Heart right ventricle (tissue), 16 donors: ENCODE data around the gene FTO. TPM values are rescaled to one million over a fixed set of nuclear protein-coding genes. Genes with fewer than 3 reads are reported as not detected.

Source experiments
- ATAC-seq, 8 donors: fragments of 200-7000 bp; cut with Tn5 transposase; one replicate each; pipeline ENCODE4 v1.9.1; 2020; ENCODE audit warnings: mild to moderate bottlenecking in 8 of 8, moderate library complexity in 8 of 8, moderate number of reproducible peaks in 1 of 8
- DNase-seq, 2 donors: peaks; one replicate each; pipeline ENCODE4 v3.0.0-alpha.2; 2020
- H3K27ac ChIP-seq, 10 donors: fragments of 200-600 bp; sonication (generic) in 2 of 10; one replicate each; pipeline versions ENCODE4 v1.5.0 to v1.8.0; 2020 to 2022; ENCODE audit warnings: mild to moderate bottlenecking in 3 of 10
- H3K27me3 ChIP-seq, 7 donors: fragments of 200-600 bp; one replicate each; pipeline ENCODE4 v1.8.0; 2021 to 2022; ENCODE audit warnings: mild to moderate bottlenecking in 2 of 7
- H3K36me3 ChIP-seq, 9 donors: fragments of 200-600 bp; sonication (generic) in 1 of 9; one replicate each; pipeline versions ENCODE4 v1.5.0 to v1.8.0; 2020 to 2022; ENCODE audit warnings: mild to moderate bottlenecking in 2 of 9
- H3K4me1 ChIP-seq, 9 donors: fragments of 200-600 bp; sonication (generic) in 1 of 9; one replicate each; pipeline versions ENCODE4 v1.5.0 to v1.8.0; 2020 to 2022; ENCODE audit warnings: mild to moderate bottlenecking in 4 of 9
- H3K4me3 ChIP-seq, 10 donors: fragments of 200-600 bp; sonication (generic) in 2 of 10; one replicate each; pipeline versions ENCODE4 v1.5.0 to v1.8.0; 2020 to 2022; ENCODE audit warnings: mild to moderate bottlenecking in 7 of 10, moderate library complexity in 2 of 10
- H3K9me3 ChIP-seq, 11 donors: fragments of 200-600 bp in 10 of 11; sonication (generic) in 2 of 11; one replicate each; pipeline versions ENCODE4 v1.5.0 to v1.8.0; 2013 to 2022; ENCODE audit warnings: mild to moderate bottlenecking in 2 of 11, control low read depth in 1 of 11, moderate library complexity in 1 of 11
- CTCF ChIP-seq, 9 donors: fragments of 200-600 bp; sonication (generic) in 2 of 9; IDR thresholded peaks; one replicate each; pipeline versions ENCODE4 v1.5.0 to v1.8.0; 2021 to 2022; ENCODE audit warnings: antibody characterized with exemption in 9 of 9, mild to moderate bottlenecking in 5 of 9, moderate library complexity in 1 of 9
- WGBS, 2 donors: extraction: QIAGEN DNeasy Blood & Tissue Kit; methylation state at CpG; one replicate each; pipeline ENCODE4 v1.1.7; 2013; ENCODE audit warnings: inconsistent platforms in 1 of 2; 5-methylcytosine and 5-hydroxymethylcytosine counted together
- intact Hi-C, 10 donors: fragments of 100-400 bp; cut with DNase I; formaldehyde crosslinking; loops; one replicate each; pipeline versions ENCODE4 v1.11.1 to v1.14.2; 2022
- polyA plus RNA-seq, 2 donors: library from polyadenylated mRNA; stranded (reverse); fragments of 200-250 nt; gene quantifications; one replicate each; pipeline ENCODE4 v1.2.3, GENCODE V29; 2013
- total RNA-seq, 10 donors: library from RNA; stranded (reverse); fragmentation: NEBNext Ultra II Directional in 3 of 10; extraction: Animal tissue kit (Norgen Biotek cat#: 25700) in 3 of 10; gene quantifications; one replicate each; pipeline versions ENCODE4 v1.2.1 to v1.2.4, GENCODE V29; 2021 to 2023
- donor health status: Arrhythmogenic right ventricular cardiomyopathy.
- donor health status: ischemic (EF 13 %, LVEDD 7.1; RV severe dilation, severe dysfunction).
- donor health status: healthy with polysubstance abuse.
- donor health status: DM: no; HTN: yes; CAD: no.
- donor health status: DM: no; HTN: no; CAD: no.
- donor health status: ischemic (EF 25% LVEDD 6.9; RV normal size, moderate dysfunction).
- donor health status: ischemic (EF 25% LVEDD 5.7; RV mildly dilated, moderate dysfunction).
- donor health status: healthy.
- donor health status: DM: yes; HTN: yes; CAD: no.
- donor health status: Ischemic cardiomyopathy.
- donor health status: ischemic (EF 35%, LVEDD 5.7; RV mildly dilated, moderate dysfunction).
- donor health status: nonischemic (EF 11% LVEDD 7.7; RV severe dilation, severe dysfunction).
- donor health status: DM: yes; HTN: yes; CAD: no.
- donor health status: PGD.
- donor health status: ischemic (EF 29% LVEDD 5.4; RV normal size, mild dysfunction).
- donor health status: nonischemic (EF 23%, LVEDD 6.1; RV moderate dilation, normal function).

Gene FTO
- total and polyA plus RNA-seq, 12 donors = 8.5 to 103 (median 90.0) TPM

- Histone ChIP-seq H3K4me1 (peaks cover 0 to 48% (median 20%) of the 10 kb centered on the region in 9 donors), H3K36me3 (peaks cover 0 to 19% (median 0%) of the 10 kb centered on the region in 9 donors), H3K27me3 (no peaks in the 10 kb centered on the region), H3K9me3 (no peaks in the 10 kb centered on the region), H3K27ac (peak overlapping the region in 1 of 10 donors; percentile 5), H3K4me3 (no peak overlapping the region)
- TF ChIP-seq CTCF (IDR thresholded peaks at IDR 0.05) = no peak
- no peak for DNase-seq
- ATAC-seq = peak in 3 of 8 donors; percentile 56 to 76 (median 62)
- intact Hi-C loops = no loop called here
- 33 to 38% methylated on average over 3 of the region's 3 CpGs for whole genome bisulfite sequencing, 2 donors
These were observed 122.7 kb downstream of the FTO start for GRCh38 chr16:53826658-53827057.

- Histone ChIP-seq H3K9me3 (no peaks in the 10 kb centered on the region), H3K27ac (no peak overlapping the region), H3K27me3 (no peaks in the 10 kb centered on the region), H3K36me3 (peaks cover 0 to 19% (median 0%) of the 10 kb centered on the region in 9 donors), H3K4me3 (no peak overlapping the region), H3K4me1 (peaks cover 0 to 41% (median 20%) of the 10 kb centered on the region in 9 donors)
- intact Hi-C loops = no loop called here
- DNase-seq (no peak), ATAC-seq (peak in 1 of 8 donors; percentile 21)
- TF ChIP-seq CTCF (IDR thresholded peaks at IDR 0.05) = no peak
- WGBS, 2 donors = 73 to 75% methylated on average over 5 of the region's 5 CpGs
These were observed 123.8 kb downstream of the FTO start for GRCh38 chr16:53827741-53828140.

DNA sequence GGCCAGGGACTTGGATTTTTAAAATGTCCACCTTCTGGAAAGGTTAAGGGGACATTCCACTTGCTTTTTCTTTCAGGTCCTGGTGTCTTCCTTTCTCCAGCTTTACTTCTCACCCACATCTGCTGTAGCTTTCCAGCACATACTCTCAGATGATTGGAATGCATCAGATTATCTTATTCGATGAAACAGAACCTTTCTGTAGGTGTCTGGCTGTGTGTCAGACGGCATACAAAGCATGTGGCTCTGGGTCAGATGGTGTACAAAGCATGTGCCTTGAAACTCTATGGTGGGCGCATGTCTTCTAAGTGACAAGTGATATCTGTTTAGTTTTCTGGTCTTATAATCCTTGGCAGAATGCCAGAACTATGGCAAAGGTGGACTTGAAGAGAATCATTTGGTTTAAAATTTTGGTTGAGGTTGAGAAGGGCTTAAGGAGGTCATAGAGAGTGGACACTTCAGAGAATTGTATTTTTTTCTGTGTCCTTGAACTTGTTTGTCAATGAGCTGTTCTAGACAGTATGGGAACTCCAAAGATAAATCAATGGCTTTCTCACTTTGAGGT is 125.3 kb downstream of the FTO start:
- DNase-seq = no peak
- intact Hi-C loops = no loop called here

DNA sequence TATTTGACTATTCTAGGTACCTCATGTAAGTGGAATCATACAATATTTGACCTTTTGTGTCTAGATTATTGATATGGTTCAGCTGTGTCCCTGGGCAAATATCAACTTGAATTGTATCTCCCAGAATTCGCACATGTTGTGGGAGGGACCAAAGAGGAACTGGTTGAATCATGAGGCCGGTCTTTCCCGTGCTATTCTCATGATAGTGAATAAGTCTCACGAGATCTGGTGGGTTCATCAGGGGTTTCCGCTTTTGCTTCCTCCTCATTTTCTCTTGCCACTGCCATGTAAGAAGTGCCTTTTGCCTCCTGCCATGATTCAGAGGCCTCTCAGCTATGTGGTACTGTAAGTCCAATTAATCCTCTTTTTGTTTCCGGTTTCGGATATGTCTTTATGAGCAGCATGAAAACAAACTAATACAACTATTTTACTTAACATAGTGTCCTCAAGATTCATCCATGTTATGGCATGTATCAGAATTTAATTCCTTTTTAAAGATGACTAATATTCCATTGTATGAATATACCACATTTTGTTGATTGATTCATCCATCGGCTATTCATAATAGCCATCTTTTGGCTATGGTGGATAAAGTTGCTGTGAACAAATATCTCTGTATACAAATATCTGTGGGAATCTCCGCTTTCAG is 129.1 kb downstream of the FTO start:
- intact Hi-C loops = no loop called here
- no peak for ATAC-seq
- 95 to 96% methylated on average over 9 of the region's 9 CpGs for WGBS, 2 donors
- DNase-seq = no peak
- peaks cover 0 to 20% (median 0%) of the 10 kb centered on the region in 9 donors for H3K36me3 ChIP-seq
- no peaks in the 10 kb centered on the region for H3K27me3 ChIP-seq
- no peak for TF ChIP-seq CTCF (IDR thresholded peaks at IDR 0.05)
- no peak overlapping the region for H3K4me3 ChIP-seq
- no peak overlapping the region for H3K27ac ChIP-seq
- H3K4me1 ChIP-seq = peaks cover 0 to 13% (median 10%) of the 10 kb centered on the region in 9 donors
- no peaks in the 10 kb centered on the region for H3K9me3 ChIP-seq

More for the DNA sequence above, 125.3 kb downstream of the FTO start:
- no peak for ATAC-seq
- H3K9me3 ChIP-seq = no peaks in the 10 kb centered on the region
- H3K4me1 ChIP-seq = peaks cover 0 to 30% (median 20%) of the 10 kb centered on the region in 9 donors
- WGBS, 2 donors = 62 to 73% methylated on average over 3 of the region's 3 CpGs
- no peak overlapping the region for H3K4me3 ChIP-seq
- H3K27ac ChIP-seq = no peak overlapping the region
- peaks cover 0 to 31% (median 0%) of the 10 kb centered on the region in 9 donors for H3K36me3 ChIP-seq
- TF ChIP-seq CTCF (IDR thresholded peaks at IDR 0.05) = no peak
- no peaks in the 10 kb centered on the region for H3K27me3 ChIP-seq
